CD14-positive monocyte (primary cell): ENCODE data around the gene CAD. TPM values are rescaled to one million over a fixed set of nuclear protein-coding genes. Genes with fewer than 3 reads are reported as not detected.

ENCODE experiments used
- DNase-seq, 3 donors: peaks; one replicate each; pipeline ENCODE4 v3.0.0-alpha.2; 2011 to 2022
- H2AFZ ChIP-seq: 2 replicates; pipeline ENCODE4 v1.6.0; 2012; ENCODE audit warnings: mild to moderate bottlenecking, low read depth, low read length, inconsistent platforms; ENCODE audit not compliant: insufficient read depth, poor library complexity, severe bottlenecking
- H3K27ac ChIP-seq, 2 donors: 1 replicate in 1 of 2; 2 replicates in 1 of 2; pipeline ENCODE4 v1.5.1; 2012 to 2013; ENCODE audit warnings: low read length in 2 of 2, control low read depth in 1 of 2, inconsistent platforms in 1 of 2, low read depth in 1 of 2, mild to moderate bottlenecking in 1 of 2
- H3K27me3 ChIP-seq, 2 donors: one replicate each; pipeline versions ENCODE4 v1.6.0 to v1.6.1; 2011 to 2013; ENCODE audit warnings: low read length in 2 of 2; ENCODE audit not compliant: control insufficient read depth in 2 of 2, insufficient read depth in 2 of 2
- H3K36me3 ChIP-seq, 2 donors: replicated peaks in 1 of 2; 1 replicate in 1 of 2; 2 replicates in 1 of 2; pipeline versions ENCODE4 v1.5.1 to v1.6.1; 2012 to 2013; ENCODE audit warnings: low read length in 2 of 2, control low read depth in 1 of 2, inconsistent platforms in 1 of 2, mild to moderate bottlenecking in 1 of 2; ENCODE audit not compliant: insufficient read depth in 2 of 2, control insufficient read depth in 1 of 2
- H3K4me1 ChIP-seq, 2 donors: 1 replicate in 1 of 2; 2 replicates in 1 of 2; pipeline versions ENCODE4 v1.5.1 to v1.6.1; 2012 to 2013; ENCODE audit warnings: low read length in 2 of 2, control low read depth in 1 of 2, inconsistent platforms in 1 of 2, mild to moderate bottlenecking in 1 of 2, moderate library complexity in 1 of 2; ENCODE audit not compliant: insufficient read depth in 2 of 2, control insufficient read depth in 1 of 2
- H3K4me2 ChIP-seq: replicated peaks from 2 replicates; pipeline ENCODE3; 2012; ENCODE audit warnings: low read length, moderate library complexity, mild to moderate bottlenecking; ENCODE audit not compliant: poor library complexity, severe bottlenecking; ENCODE audit errors: extremely low read depth
- H3K4me3 ChIP-seq, 3 experiments: fragments of 200-600 bp in 1 of 3; sonication (generic) in 1 of 3; replicated peaks in 1 of 3; 1 replicate in 2 of 3; 2 replicates in 1 of 3; pipeline ENCODE4 v1.5.1; 2011 to 2013; ENCODE audit warnings: low read length in 3 of 3, mild to moderate bottlenecking in 3 of 3, control low read depth in 2 of 3, low read depth in 2 of 3, inconsistent platforms in 1 of 3, moderate library complexity in 1 of 3
- H3K79me2 ChIP-seq: 2 replicates; pipeline ENCODE4 v1.6.0; 2012; ENCODE audit warnings: mild to moderate bottlenecking, control low read depth, inconsistent platforms, low read length, moderate library complexity; ENCODE audit not compliant: insufficient read depth
- H3K9ac ChIP-seq: 2 replicates; pipeline ENCODE4 v1.6.0; 2017; ENCODE audit warnings: low read length, mild to moderate bottlenecking; ENCODE audit not compliant: insufficient read depth, poor library complexity, severe bottlenecking
- H3K9me3 ChIP-seq, 2 donors: replicated peaks in 1 of 2; 1 replicate in 1 of 2; 2 replicates in 1 of 2; pipeline versions ENCODE4 v1.5.1 to v1.6.1; 2012 to 2013; ENCODE audit warnings: low read length in 2 of 2, control low read depth in 1 of 2; ENCODE audit not compliant: control insufficient read depth in 1 of 2, insufficient read depth in 1 of 2
- H4K20me1 ChIP-seq: 2 replicates; pipeline ENCODE4 v1.6.0; 2012; ENCODE audit warnings: mild to moderate bottlenecking, low read length, control low read depth, moderate library complexity; ENCODE audit not compliant: insufficient read depth
- H3K27ac Mint-ChIP-seq, 7 donors: one replicate each; pipeline ENCODE4 v1.8.0; 2020; ENCODE audit warnings: mild to moderate bottlenecking in 7 of 7, mixed read lengths in 7 of 7, moderate library complexity in 6 of 7, inconsistent platforms in 2 of 7
- H3K27me3 Mint-ChIP-seq, 3 donors: one replicate each; pipeline ENCODE4 v1.8.0; 2021 to 2022; ENCODE audit warnings: low read depth in 3 of 3, mild to moderate bottlenecking in 3 of 3, mixed read lengths in 3 of 3, moderate library complexity in 3 of 3, inconsistent platforms in 1 of 3
- H3K36me3 Mint-ChIP-seq, 2 donors: one replicate each; pipeline ENCODE4 v1.8.0; 2020; ENCODE audit warnings: mixed read lengths in 2 of 2, inconsistent platforms in 1 of 2, mild to moderate bottlenecking in 1 of 2
- H3K4me1 Mint-ChIP-seq: one replicate; pipeline ENCODE4 v1.8.0; 2020; ENCODE audit warnings: mild to moderate bottlenecking, mixed read lengths
- H3K4me3 Mint-ChIP-seq, 2 donors: one replicate each; pipeline ENCODE4 v1.8.0; 2020; ENCODE audit warnings: mild to moderate bottlenecking in 2 of 2, mixed read lengths in 2 of 2, moderate library complexity in 1 of 2
- H3K9me3 Mint-ChIP-seq, 7 donors: one replicate each; pipeline ENCODE4 v1.8.0; 2020 to 2022; ENCODE audit warnings: mixed read lengths in 7 of 7, mild to moderate bottlenecking in 6 of 7, moderate library complexity in 6 of 7, inconsistent platforms in 2 of 7
- CTCF ChIP-seq: fragments of 200-600 bp; IDR thresholded peaks from one replicate; pipeline ENCODE4 v1.8.0; 2022; ENCODE audit warnings: antibody characterized with exemption, mild to moderate bottlenecking
- WGBS: methylation state at CpG from one replicate; pipeline ENCODE4 v1.1.5; 2013; ENCODE audit warnings: missing lambda C conversion rate; ENCODE audit not compliant: insufficient coverage; 5-methylcytosine and 5-hydroxymethylcytosine counted together
- intact Hi-C, 2 donors: fragments of 100-400 bp; cut with micrococcal nuclease; formaldehyde crosslinking; loops; one replicate each; pipeline versions ENCODE4 v1.15.0 to v1.15.1; 2023
- polyA plus RNA-seq, 3 donors: library from polyadenylated mRNA; depleted of rRNA in 1 of 3; unstranded in 2 of 3; stranded (reverse) in 1 of 3; fragments of 300-500 nt in 2 of 3; fragments of >200 nt in 1 of 3; fragmentation: Illumina TruSeq in 2 of 3; gene quantifications; 1 replicate in 2 of 3; 2 replicates in 1 of 3; pipeline ENCODE4 v1.2.3, GENCODE V29; 2012 to 2021

Gene CAD
- polyA plus RNA-seq, 3 donors: 0.71 to 17.3 (median 1.7) TPM

- H3K4me2 ChIP-seq: no peak overlapping the region
- no peak overlapping the region for H3K27ac ChIP-seq
- no CpG with 5 or more reads among the region's 3 CpGs for WGBS
- H3K9me3 ChIP-seq: no peaks in the 10 kb centered on the region
- H3K27me3 ChIP-seq: no peaks in the 10 kb centered on the region
- no peak overlapping the region for H2AFZ ChIP-seq
- intact Hi-C loops: loop anchor here (5.0 kb wide), 5 partner anchors 118 to 277 kb away; partner anchors contain the start of genes GTF3C2 (in 1 of the 2), KHK (in 1 of the 2) and NRBP1 (in 1 of the 2)
- H3K9me3 Mint-ChIP-seq: peaks cover 0 to 3% (median 0%) of the 10 kb centered on the region in 7 donors
- H3K4me3 ChIP-seq: no peak overlapping the region
- peaks cover 0 to 1% (median 1%) of the 10 kb centered on the region in 3 donors for H3K27me3 Mint-ChIP-seq
- no peak for TF ChIP-seq CTCF
- peaks cover 0 to 24% of the 10 kb centered on the region in 2 donors for H3K36me3 ChIP-seq
- H3K27ac Mint-ChIP-seq: no peak overlapping the region
- H3K4me1 Mint-ChIP-seq: peaks cover 33% of the 10 kb centered on the region
- DNase-seq: no peak
- H3K4me3 Mint-ChIP-seq: no peak overlapping the region
- no peak overlapping the region for H3K9ac ChIP-seq
- H3K4me1 ChIP-seq: peaks cover 26 to 37% of the 10 kb centered on the region in 2 donors
- H3K36me3 Mint-ChIP-seq: peaks cover 14 to 25% of the 10 kb centered on the region in 2 donors
- peaks cover 13% of the 10 kb centered on the region for H3K79me2 ChIP-seq
- H4K20me1 ChIP-seq: no peaks in the 10 kb centered on the region
Observed at GRCh38 chr2:27214941-27215340, 2.2 kb upstream of the CAD start.

- peaks cover 0 to 1% (median 1%) of the 10 kb centered on the region in 3 donors for H3K27me3 Mint-ChIP-seq
- H3K4me1 ChIP-seq: peaks cover 20 to 30% of the 10 kb centered on the region in 2 donors
- DNase-seq: no peak
- no peak for TF ChIP-seq CTCF
- H3K9me3 ChIP-seq: no peaks in the 10 kb centered on the region
- intact Hi-C loops: loop anchor here in 1 of 2 donors (2.0 kb wide), 1 partner anchor 84 kb away; no protein-coding TSS in a partner anchor
- H3K27ac ChIP-seq: peak overlapping the region; percentile 33 to 60
- no peaks in the 10 kb centered on the region for H4K20me1 ChIP-seq
- peaks cover 25 to 38% of the 10 kb centered on the region in 2 donors for H3K36me3 Mint-ChIP-seq
- H3K4me3 ChIP-seq: peak overlapping the region; percentile 8 to 86 (median 79)
- H3K9me3 Mint-ChIP-seq: peaks cover 0 to 3% (median 0%) of the 10 kb centered on the region in 7 donors
- H3K27me3 ChIP-seq: no peaks in the 10 kb centered on the region
- peak overlapping the region; percentile 79 to 94 (median 87) for H3K27ac Mint-ChIP-seq
- peak overlapping the region; percentile 97 for H3K4me2 ChIP-seq
- peaks cover 0 to 36% of the 10 kb centered on the region in 2 donors for H3K36me3 ChIP-seq
- WGBS: 98% methylated on average over 10 of the region's 13 CpGs
- peaks cover 13% of the 10 kb centered on the region for H3K79me2 ChIP-seq
- H3K4me3 Mint-ChIP-seq: peak overlapping the region; percentile 89 to 93
- no peak overlapping the region for H3K9ac ChIP-seq
- H2AFZ ChIP-seq: peak overlapping the region; percentile 88
- H3K4me1 Mint-ChIP-seq: peaks cover 27% of the 10 kb centered on the region
Observed at GRCh38 chr2:27216416-27217137, 592 bp upstream of the CAD start.
